ENCODE results near the gene PPY.
"Not testable (repeated sequence)": the region's sequence is repeated elsewhere in the genome, so short reads cannot be mapped to it uniquely, and the experiment has no call there.

The PPY gene

DNA sequence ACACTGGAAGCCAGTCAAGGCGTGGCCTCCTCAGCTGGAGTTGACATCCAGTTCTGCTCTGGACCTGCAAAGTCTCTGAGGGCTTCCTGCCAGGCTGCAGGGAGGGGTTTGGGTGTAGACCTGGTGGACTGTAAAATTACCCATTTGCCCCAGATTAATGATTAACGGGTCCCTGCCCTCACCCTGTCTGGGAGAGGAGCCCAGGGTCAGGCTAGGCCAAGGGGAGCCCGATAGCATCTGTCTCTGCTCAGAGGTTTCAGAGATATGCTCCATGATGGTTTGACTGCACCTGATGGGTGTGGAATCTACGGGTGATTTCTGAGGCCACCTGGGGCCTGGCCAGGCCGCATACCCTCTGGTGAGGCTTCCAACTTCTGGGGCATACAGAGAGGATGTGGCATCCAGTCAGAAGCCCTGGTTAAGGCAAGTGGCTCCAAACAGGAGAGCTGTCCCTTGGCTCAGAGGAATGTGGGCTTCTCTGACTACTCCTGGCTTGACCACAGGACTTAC, 11.2 kb downstream of the PPY start:
- no peak for DNase-seq (ENCODE audit: low spot score)

DNA sequence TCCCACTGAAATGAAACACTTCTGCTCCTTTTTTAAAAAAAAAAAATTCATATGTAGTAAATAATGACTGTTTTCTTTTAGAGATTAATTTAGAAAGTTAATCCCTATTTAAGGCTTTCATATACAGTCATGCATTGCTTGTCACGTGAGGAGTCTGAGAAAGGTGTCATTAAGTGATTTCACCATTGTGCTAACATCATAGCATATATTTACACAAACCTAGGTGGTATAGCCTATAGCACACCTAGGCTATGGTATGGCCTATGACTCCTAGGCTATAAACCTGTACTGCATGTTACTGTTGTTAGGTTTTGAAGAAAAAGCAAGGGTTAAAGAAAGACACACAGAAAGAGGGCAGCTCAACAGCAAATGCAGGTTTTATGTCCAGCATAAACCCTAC, 13.7 kb downstream of the PPY start:
- no peak for DNase-seq (ENCODE audit: low spot score)

DNA sequence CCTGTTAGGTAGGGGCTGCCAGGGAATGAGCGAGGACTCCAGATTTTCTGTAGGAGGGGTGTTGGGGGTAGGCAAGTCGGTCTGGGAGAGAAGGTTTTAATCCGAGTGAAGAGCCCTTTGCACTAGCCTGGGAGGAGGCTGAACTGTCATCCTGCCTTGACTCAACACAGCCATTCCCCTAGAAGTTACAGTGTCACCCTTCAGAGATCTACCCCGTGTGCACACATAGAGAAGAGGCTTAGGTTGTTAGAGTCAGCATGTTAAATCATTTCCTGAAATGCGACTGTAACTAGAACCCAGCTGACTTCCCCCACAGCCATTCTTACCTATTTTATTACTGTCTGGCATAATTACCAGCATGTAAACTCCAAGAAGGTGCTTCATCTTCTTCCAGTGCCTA, 14.3 kb downstream of the PPY start:
- not testable (repeated sequence) for DNase-seq (ENCODE audit: low spot score)

DNA sequence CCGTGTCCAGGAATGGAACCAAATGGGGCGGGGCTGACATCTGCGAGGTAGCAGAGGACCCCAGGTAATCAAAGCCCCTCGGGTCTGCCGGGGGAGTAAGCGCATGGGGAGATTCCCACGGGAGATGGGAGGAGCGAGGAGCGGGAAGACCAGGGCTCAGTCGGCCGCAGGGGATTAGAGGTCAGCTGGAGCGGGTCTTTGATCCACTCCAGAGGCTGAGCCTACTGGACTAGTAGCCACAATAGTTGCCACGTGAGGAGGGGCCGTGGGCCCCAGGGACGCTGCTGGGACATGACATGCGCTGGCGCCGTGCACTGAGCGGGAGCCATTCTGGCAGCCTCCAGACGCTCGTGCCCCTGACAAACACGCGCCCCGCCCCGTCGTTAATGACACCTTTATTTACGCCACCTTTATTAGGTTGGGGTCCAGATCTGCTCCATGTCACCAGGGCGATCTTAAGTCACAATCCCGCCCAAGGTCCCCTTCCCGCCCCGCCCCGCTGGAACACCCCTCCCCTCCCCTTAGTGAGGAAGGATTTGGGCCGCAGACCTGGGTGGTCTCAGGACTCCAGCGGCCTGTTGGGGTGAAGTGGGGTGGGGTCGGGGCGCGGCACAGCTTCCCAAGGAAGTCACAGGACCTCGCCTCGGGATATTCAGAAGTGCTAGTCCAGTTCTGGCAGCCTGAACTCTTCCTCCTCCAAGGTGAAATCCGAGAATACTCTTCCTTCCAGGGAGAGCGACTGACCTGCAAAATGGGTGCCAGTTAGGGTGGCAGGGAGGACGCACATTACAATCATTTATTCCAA, 15.0 kb downstream of the PPY start:
- no peak for DNase-seq (ENCODE audit: low spot score)

DNA sequence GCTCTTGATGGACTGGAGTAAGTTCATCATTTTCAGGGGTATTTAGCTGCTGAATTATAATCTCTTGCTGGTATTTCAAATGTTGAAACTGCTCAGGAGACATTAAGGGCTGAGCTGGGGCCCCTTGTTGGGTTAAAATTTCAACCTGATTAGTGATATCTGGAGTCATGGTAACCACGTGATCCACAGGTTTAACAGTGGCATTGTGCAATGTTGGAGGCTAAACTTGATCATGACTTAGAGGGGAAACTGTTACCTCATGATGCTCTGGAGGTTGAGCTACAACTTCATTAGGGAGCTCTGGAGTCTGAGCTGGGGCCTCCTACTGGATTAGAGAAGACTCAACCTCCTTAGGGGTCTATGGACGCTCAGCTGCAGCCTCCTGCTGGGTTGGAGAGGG, 17.7 kb downstream of the PPY start:
- no peak for DNase-seq (ENCODE audit: low spot score)

DNA sequence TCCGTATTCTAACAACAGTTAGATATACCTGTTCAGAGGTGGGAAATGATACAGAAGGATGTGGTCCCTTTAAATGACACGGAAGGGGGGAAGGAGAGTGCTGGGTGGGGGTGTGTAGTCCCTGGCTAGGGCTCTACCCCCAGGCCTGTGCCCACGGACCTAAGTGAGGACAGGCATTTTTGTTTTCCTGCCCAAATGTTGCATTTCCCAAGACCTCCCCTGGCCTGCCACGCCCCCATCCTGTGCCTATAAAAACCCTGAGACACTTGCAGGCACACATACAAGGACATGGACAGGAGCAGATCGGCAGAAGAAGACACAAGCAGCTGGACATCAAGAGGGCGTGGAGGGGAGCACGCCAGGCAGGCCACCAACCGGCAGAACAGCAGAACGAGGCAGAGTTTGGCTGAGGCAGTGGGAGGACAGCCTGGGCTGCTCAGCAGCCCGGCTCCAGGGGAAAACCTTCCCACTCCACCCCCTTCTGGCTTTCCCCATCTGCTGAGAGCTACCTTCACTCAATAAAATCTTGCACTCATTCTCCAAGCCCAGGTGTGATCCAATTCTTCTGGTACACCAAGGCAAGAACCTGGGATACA, 21.7 kb downstream of the PPY start:
- DNase-seq (ENCODE audit: low spot score): no peak

DNA sequence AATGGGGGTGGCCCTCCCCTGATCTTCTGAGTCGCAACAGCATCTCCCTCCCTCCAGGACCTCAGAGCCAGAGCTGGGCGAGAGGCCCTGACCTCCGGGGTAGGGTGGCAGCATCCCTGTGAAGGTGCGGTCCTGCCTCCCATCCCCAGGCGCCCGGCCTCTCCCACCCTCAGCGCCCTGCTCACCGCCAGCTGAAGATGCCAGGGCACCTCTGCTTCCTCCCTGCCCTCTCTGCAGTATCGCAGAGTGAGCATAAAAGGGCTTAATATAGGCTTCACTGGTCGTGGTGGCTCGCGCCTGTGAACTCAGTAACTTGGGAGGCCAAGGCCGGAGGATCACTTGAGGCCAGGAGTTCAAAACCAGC, 24.3 kb downstream of the PPY start:
- no peak for DNase-seq (ENCODE audit: low spot score)

DNA sequence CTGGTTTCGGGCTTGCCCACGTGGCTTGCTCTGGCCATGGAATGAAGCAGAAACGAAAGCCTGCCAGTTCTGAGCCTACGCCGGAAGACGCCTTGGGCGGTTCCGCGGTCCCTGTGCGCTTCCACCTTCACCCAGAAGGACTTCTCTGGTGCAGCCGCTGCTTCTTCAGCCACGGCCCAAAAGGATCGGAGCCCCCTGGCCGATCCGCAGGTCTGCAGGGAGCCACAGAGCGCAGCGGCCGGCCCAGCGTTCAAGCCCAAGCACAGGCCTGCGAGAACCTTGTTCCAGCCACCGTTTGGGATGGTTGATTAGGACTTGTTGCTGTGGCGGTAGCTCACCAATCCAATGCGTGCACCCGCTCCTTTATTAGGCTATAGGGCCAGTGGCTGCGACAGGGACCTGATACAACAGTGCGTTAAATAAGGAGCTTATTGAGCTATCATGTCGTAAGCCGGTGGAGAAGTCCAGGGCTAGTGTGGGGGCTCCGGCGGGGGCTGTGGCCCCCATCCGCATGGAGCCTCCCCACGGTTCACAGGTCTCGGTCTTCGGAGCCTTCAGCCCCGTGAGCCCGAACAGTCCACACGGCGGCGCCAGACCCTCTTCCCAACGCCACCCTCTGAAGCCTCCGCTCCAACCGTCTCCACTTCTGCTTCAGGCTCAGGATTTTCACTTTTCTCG, 24.8 kb downstream of the PPY start:
- DNase-seq (ENCODE audit: low spot score): no peak

DNA sequence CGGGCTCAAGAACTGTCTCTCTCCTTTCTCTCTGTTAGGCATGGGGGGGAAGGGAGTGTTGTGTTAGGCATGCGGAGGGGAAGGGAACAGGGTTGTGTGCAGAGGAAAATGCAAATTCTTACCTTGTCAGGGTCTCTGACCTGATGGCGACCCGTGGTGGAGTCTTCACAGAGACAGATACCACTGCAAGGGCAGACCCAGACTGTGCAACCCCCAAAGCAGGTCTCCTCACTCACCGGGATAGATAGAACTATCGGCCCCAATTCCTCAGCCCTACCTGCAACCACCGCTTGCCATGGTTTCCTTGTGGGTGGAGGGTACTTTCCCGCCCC, 25.3 kb downstream of the PPY start:
- no peak for DNase-seq (ENCODE audit: low spot score)

DNA sequence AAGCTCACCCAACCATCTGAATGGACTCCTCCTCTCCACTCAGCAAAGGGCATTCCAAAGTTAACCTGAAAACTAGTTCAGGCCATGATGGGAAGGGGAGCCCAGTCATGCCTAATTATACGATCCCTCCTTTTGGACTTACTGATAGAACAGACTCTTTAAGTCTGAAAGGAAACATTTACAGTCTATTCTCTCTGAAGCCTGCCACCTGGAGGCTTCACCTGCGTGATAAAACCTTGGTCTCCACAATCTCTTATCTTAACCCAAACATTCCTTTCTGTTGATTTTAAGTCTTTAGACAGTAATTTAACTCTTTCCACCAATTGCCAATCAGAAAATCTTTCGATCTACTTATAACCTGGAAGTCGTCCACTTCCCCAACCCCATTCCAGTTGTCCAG, 25.9 kb downstream of the PPY start:
- DNase-seq (ENCODE audit: low spot score): no peak

DNA sequence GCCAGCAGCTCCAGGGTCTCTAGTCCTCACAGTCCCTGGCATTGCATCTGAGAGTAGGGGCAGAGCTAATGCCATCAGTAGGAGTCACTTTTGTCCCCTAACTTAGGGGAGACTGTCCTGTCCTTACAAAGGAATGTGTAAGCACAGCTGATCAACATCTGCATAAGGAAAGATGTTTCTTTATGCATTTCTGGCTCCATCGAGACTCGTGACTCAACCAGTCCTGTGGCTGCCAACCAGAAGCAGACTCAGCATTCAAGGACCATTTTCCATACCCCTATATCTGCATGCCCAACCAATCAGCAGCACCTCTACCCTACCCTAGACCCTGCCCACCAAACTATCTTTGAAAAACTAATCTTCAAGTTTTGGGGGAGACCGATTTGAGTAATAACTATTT, 26.7 kb downstream of the PPY start:
- peak; percentile 37 for DNase-seq (ENCODE audit: low spot score)

DNA sequence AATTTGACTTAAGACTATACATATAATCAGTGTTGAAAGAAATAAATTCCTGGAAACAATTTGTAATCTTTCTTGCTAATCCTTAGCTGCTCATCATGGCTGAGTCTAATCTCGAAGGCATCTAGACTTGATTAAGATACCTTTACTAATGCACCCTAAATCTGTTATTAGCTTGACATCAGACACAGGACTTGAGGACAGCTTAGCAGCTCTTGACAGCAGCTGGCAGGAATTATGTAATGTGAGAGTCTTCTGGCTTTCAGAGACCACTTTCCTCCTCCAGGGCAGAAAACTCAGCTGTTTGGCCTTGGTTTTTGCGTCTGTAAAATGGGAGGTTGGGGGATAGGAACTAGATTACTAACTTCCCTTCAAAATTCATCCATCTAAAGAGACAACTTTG, 27.8 kb downstream of the PPY start:
- no peak for DNase-seq (ENCODE audit: low spot score)

DNA sequence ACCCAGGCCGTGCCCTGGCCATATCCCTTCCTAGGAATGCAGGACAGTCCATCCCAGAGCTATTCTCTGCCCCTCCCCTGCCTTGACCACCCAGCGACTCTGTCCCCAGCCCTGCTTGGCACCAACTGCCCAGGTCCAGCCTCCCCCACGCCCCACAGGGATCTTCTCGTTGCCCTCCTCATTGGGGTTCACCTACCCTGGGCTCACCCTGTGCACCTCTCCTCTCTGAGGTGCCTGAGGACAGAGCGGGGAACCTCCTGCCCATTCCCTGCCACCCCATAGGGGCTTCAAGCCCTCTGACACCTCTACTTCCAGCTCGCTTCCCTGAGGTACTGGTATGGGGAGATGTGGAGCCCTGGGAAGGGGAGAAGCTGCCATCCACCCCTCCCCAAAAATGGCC, 28.7 kb downstream of the PPY start:
- no peak for DNase-seq (ENCODE audit: low spot score)

DNA sequence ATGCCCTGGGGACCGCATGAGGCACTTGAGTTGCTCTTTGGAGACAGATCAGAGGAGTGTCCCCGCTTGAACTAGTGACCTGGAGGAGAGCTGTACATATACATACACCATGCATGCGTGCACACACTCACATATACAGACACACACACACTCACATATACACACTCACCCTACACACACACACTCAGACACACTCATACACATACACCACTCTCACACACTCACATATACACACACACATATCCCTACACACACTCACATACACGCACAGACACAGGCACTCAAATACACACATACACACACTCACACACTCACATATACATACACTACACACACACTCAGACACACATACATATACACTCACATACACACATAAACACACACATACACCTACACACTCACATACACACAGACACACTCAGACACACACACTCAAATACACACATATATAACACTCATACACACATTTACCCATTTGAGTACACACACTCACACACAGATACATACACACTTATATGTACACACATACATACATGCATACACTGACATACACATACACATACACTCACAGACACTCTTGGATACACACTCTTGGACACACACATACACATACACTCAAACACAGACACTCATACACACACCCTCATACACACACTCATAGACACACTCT, 29.5 kb downstream of the PPY start:
- DNase-seq (ENCODE audit: low spot score): no peak

DNA sequence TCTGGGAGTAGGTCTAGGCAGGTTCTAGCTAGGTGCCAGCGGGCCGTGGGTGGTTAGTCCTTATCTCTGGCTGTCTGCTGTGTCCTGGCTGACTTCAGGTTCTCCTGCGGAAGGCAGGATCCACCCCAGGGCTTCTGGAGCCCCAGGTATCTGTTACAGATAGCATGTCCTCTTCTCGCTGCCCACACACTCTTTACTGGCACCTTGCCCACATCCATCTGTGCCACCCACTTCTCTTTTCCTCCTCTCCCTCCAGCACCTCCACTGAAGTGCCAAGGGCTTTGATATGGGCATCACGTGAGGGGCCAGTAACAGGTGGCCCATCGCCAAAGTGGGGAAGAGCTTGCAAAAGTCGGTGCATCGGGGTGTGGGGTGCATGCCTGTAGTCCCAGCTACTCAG, 30.4 kb downstream of the PPY start:
- no peak for DNase-seq (ENCODE audit: low spot score)

DNA sequence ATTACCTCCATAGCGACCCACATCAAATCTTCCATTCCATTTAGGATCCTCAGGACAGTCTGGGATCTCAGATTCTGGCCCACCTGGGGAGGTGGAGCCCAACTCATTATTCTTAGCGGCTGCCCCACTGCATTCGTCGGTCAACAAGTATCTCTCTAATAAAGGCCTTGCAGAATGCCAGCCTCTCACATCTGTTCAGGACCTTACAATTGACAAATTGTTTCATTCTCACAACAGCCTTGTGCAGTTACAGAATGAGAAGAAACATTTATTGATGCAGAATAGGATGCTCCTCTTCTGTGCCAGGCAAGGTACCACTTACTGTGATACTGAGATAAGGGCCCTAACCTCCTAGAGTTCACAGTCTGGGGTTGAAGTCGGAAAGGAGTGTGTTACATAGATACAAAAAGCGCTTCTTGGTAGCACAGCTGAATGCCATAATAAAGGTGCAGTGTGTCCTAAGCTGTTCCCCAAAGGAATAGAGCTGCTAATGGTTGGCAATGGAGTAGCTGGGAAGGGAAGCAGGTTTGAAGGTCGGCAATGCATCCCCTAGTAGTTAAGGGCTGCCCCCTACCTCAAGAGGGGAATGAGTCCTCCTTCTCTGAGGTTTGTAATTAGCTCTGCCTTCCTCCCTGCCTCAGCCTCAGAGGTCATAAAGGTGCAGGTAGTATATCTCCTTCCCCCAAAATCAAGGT, 32.6 kb downstream of the PPY start:
- no peak for DNase-seq (ENCODE audit: low spot score)

DNA sequence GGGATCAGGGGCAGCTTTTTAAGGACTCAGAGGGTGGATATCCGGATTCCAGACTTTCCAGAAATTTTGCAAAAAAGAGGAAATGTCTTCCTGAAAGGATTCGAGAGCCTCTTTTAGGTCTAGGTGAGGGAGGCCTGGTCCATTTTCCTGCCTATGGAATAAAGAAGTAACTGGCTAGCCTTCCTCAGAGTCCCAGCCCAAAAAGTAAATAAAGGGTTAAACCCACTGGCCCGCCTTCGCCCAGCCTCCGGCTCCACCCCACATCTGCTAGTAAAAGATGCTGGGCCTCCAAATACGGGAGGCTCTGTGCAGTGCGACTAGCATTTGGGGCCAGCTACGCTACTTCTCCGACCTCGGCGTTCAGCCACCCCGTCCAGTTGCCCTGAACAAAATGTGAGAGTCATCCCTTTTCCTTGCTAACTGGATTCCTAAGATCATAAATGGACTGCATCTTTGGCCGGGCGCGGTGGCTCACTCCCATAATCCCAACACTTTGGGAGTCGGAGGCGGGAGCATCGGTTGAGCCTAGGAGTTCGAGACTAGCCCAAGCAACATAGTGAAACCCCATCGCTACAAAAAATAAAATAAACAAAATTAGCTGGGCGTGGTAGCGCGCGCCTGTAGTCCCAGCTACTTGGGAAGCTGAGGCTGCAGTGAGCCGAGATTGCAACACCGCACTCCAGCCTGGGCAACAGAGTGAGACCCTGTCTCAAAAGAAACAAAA, 34.1 kb downstream of the PPY start:
- DNase-seq (ENCODE audit: low spot score): peak; percentile 92

DNA sequence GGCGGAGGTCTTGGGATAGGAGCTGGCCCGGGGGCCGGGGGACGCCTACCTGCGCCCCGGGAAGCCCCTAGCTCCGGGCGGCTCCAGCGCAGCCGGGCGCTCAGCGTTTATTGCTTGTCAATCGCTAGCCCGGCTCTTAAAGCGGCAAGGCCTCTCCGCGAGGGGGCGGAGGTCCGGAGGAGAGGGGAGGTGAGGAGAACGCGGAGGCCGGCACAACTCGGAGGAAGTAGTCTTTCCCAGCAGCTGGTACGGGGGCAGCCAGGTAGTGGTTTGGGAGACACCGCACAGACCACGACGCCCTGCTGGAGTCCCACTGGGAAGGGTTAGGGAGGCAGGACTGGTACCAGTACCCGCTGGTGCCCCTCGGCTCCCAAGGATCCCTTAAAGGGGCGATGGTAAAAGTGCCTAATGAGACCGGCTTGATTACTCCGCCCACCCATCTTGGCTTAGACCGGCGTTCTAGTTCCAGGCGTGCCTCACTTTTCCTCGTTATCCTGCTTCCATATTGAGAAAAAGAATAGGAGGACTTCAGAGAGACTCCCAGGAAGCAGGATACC, 34.8 kb downstream of the PPY start, which contains the start of gene MPP2:
MPP2 (minus strand) TSS at position 112 of the 557 bp plus-strand sequence. CDS start 3,076 bp downstream, outside the sequence.
- peak; percentile 76 for DNase-seq (ENCODE audit: low spot score)

DNA sequence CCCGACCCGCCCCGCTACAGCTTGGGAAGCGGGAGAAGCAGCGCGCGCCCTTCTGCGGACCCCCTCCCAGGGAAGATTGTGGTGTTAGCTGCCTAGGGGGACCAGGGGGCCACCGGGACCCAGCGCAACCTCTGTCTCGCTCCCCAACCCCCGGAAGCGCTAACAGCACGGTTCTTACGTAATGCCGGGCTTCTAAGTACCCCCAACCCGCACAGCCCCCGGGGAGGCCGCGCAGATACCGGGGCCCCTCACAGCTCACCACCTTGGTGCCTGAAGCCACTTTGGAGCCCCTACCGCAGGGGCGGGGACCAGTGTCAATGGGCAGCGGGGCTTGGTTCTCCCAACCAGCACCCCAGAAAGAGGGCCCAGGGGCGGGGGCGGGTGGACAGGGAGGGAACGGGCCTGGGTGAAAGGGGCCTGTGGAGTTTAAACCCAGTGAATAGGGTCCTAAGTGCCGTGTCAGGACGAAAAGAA, 35.3 kb downstream of the PPY start:
- no peak for DNase-seq (ENCODE audit: low spot score)

DNA sequence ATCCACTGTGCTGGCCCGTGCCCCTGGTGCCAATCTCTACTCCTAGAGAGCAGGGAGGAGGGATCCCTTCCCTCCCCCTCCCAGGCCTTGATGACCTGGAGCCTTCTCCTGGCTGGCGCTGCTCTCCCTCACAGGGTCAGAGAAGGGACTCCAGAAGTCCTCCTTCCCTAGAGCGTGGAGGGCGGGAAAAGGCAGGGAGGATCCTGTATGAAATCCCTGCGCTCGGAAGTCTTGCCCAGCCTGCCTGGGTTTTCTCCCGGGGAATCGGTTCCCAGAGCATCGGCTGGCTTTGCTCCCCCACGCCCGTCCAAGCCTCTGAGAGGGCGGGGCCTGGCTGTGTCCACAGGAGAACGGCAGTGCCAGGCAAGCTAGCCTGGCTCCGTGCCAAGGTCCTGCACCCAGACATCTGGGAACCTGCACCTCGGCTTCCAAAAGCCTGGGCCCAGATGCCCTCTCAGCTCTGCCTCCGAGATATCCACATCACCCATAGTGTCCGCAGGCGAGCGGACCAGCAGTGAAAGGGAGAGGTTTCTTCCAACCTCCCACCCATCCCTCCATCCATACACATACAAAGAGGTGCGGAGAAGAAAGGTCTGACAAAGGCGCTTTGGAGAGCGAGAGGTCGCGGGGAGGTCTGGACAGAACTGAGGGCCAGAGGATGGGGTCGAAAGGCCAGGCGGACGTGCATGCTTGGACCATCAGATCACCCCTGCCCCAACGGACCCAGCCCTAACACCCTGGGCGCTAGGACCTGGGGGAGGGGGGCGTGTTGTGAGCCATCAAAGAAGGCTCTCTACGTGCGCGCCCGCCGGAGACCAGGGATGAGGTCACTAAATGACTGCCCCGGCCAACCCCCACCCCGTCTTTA, 36.1 kb downstream of the PPY start:
- DNase-seq (ENCODE audit: low spot score): peak; percentile 67
